K562 (cell line): ENCODE measurements around the gene DZIP3. TPM values are rescaled to one million over a fixed set of nuclear protein-coding genes. Genes with fewer than 3 reads are reported as not detected.
A peak's percentile ranks its signal among the peaks of the same experiment; 100 is the strongest.

Experiments used
- ARID3A ChIP-seq: IDR thresholded peaks from 2 replicates; pipeline ENCODE4 v1.6.1; 2012; ENCODE audit warnings: low read depth, low read length, improper control_type of control experiment, borderline replicate concordance
- CLOCK ChIP-seq: fragments of 250-450 bp; sonication (Bioruptor Pico); IDR thresholded peaks from 2 replicates; pipeline ENCODE4 v1.4.0; 2020; ENCODE audit warnings: mild to moderate bottlenecking, moderate library complexity, borderline replicate concordance
- HMBOX1 ChIP-seq: sonication (generic); IDR thresholded peaks from 2 replicates; pipeline ENCODE4 v1.6.1; 2016
- KDM2B ChIP-seq: fragments of 250-450 bp; sonication (Bioruptor Pico); IDR thresholded peaks from 2 replicates; pipeline ENCODE4 v1.8.0; 2021; ENCODE audit warnings: mild to moderate bottlenecking, moderate library complexity
- MAZ ChIP-seq, 2 experiments: fragments of 450-650 bp in 1 of 2; sonication (generic) in 1 of 2; formaldehyde crosslinking; IDR thresholded peaks in 1 of 2; conservative IDR thresholded peaks in 1 of 2; 2 replicates each; pipeline versions ENCODE4 v1.4.0 to v1.5.0; 2020; ENCODE audit warnings: mild to moderate bottlenecking in 1 of 2, missing genetic modification reagents in 1 of 2
- TCFL5 ChIP-seq: fragments of 250-450 bp; sonication (Bioruptor Pico); conservative IDR thresholded peaks from 2 replicates; pipeline ENCODE4 v1.6.1; 2021; ENCODE audit warnings: mild to moderate bottlenecking, moderate library complexity, matching md5 sums
- ZNF707 ChIP-seq: fragments of 250-450 bp; sonication (Bioruptor Pico); conservative IDR thresholded peaks from 2 replicates; pipeline ENCODE4 v1.8.0; 2022; ENCODE audit warnings: inconsistent platforms, mild to moderate bottlenecking, moderate library complexity
- polyA plus RNA-seq, 8 experiments: library from polyadenylated mRNA; depleted of rRNA in 4 of 8; stranded (reverse) in 5 of 8; unstranded in 3 of 8; fragments of >200 nt; fragmentation: Nextera tagmentation in 2 of 8; fragmentation: Illumina TruSeq in 1 of 8; extraction: Ambion mirVana in 2 of 8; extraction: Trizol in 1 of 8; gene quantifications; 2 replicates each; pipeline versions ENCODE4 v1.2.1 to v1.2.3, GENCODE V29; 2011 to 2014; ENCODE audit warnings: inconsistent platforms in 1 of 8, missing spikeins in 1 of 8
- total RNA-seq, 7 experiments: library from RNA; depleted of rRNA in 6 of 7; stranded (reverse); fragments of >200 nt in 6 of 7; fragmentation: Illumina TruSeq in 2 of 7; extraction: Trizol in 2 of 7; gene quantifications; 2 replicates each; pipeline versions ENCODE4 v1.2.1 to v1.2.3, GENCODE V29; 2011 to 2021; ENCODE audit warnings: low replicate concordance in 1 of 7
- TF ChIP-seq, protein P1 (sequence below): fragments of 450-650 bp; IDR thresholded peaks from 2 replicates; pipeline ENCODE4 v1.6.1; 2016; ENCODE audit warnings: missing biosample characterization, missing genetic modification characterization
- TF ChIP-seq, protein P2 (sequence below): fragments of 200-800 bp; sonication (Bioruptor generic); IDR thresholded peaks from 2 replicates; pipeline ENCODE4 v1.6.1; 2016; ENCODE audit warnings: missing genetic modification characterization, missing compliant biosample characterization
- TF ChIP-seq, protein P3 (sequence below): fragments of 250-450 bp; sonication (Bioruptor Pico); IDR thresholded peaks from 2 replicates; pipeline ENCODE4 v1.8.0; 2022; ENCODE audit warnings: moderate library complexity, mild to moderate bottlenecking, inconsistent platforms

Gene DZIP3
- total and polyA plus RNA-seq, 9 of the 15 experiments (the other 6 are each of a cell fraction or from before 2014, with no cell fraction given) = 3.5 to 9.7 (median 5.7) TPM

DNA sequence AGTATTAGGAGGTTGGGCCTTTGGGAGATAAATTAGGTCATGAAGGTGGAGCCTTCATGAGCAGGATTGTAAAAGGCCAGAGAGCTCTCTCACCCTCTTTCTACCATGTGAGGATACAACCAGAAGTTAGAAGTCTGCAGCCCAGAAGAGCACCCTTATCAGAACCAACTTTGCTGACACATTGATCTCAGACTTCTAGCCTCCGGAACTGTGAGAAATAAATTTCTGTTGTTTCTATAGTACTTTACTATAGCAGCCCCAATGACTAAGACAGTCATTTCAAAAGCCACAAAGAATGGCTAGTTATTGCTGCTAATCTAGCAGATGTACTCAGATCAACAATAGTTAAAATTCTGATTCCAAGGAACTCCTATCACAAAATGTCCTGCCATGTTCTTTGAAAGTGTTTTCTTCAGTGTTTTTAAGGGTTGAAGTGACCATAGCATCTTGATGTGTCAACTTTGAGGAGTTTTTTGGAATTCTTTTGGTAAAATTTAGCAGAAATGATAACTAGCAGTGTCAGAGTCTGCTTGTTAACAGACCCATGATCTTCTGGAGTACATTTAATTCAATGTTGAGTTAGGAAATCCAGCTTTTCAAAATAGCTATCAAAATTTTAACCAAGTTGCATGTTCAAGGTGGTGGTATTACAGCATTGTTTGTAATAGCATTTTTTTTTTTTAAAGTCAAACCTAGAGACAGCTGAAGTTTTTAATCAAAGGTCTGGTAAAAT, 10.3 kb downstream of the DZIP3 start (continued):
- no peak for TF ChIP-seq CLOCK
- TF ChIP-seq ARID3A = peak; percentile 36; the same call in 1 of the 2 replicates
- TF ChIP-seq, protein P1, sequence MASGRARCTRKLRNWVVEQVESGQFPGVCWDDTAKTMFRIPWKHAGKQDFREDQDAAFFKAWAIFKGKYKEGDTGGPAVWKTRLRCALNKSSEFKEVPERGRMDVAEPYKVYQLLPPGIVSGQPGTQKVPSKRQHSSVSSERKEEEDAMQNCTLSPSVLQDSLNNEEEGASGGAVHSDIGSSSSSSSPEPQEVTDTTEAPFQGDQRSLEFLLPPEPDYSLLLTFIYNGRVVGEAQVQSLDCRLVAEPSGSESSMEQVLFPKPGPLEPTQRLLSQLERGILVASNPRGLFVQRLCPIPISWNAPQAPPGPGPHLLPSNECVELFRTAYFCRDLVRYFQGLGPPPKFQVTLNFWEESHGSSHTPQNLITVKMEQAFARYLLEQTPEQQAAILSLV (tag) = no peak
- no peak for TF ChIP-seq KDM2B (CRISPR knock-in tag)
- no peak for TF ChIP-seq ZNF707 (CRISPR knock-in tag)
- no peak for TF ChIP-seq MAZ (CRISPR knock-in tag; conservative IDR thresholded peaks at IDR 0.05 in 1 of 2, IDR thresholded peaks at IDR 0.05 in 1 of 2)
- TF ChIP-seq HMBOX1 = peak; percentile 98
- TF ChIP-seq, protein P2, sequence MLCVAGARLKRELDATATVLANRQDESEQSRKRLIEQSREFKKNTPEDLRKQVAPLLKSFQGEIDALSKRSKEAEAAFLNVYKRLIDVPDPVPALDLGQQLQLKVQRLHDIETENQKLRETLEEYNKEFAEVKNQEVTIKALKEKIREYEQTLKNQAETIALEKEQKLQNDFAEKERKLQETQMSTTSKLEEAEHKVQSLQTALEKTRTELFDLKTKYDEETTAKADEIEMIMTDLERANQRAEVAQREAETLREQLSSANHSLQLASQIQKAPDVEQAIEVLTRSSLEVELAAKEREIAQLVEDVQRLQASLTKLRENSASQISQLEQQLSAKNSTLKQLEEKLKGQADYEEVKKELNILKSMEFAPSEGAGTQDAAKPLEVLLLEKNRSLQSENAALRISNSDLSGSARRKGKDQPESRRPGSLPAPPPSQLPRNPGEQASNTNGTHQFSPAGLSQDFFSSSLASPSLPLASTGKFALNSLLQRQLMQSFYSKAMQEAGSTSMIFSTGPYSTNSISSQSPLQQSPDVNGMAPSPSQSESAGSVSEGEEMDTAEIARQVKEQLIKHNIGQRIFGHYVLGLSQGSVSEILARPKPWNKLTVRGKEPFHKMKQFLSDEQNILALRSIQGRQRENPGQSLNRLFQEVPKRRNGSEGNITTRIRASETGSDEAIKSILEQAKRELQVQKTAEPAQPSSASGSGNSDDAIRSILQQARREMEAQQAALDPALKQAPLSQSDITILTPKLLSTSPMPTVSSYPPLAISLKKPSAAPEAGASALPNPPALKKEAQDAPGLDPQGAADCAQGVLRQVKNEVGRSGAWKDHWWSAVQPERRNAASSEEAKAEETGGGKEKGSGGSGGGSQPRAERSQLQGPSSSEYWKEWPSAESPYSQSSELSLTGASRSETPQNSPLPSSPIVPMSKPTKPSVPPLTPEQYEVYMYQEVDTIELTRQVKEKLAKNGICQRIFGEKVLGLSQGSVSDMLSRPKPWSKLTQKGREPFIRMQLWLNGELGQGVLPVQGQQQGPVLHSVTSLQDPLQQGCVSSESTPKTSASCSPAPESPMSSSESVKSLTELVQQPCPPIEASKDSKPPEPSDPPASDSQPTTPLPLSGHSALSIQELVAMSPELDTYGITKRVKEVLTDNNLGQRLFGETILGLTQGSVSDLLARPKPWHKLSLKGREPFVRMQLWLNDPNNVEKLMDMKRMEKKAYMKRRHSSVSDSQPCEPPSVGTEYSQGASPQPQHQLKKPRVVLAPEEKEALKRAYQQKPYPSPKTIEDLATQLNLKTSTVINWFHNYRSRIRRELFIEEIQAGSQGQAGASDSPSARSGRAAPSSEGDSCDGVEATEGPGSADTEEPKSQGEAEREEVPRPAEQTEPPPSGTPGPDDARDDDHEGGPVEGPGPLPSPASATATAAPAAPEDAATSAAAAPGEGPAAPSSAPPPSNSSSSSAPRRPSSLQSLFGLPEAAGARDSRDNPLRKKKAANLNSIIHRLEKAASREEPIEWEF = no peak
- TF ChIP-seq, protein P3, sequence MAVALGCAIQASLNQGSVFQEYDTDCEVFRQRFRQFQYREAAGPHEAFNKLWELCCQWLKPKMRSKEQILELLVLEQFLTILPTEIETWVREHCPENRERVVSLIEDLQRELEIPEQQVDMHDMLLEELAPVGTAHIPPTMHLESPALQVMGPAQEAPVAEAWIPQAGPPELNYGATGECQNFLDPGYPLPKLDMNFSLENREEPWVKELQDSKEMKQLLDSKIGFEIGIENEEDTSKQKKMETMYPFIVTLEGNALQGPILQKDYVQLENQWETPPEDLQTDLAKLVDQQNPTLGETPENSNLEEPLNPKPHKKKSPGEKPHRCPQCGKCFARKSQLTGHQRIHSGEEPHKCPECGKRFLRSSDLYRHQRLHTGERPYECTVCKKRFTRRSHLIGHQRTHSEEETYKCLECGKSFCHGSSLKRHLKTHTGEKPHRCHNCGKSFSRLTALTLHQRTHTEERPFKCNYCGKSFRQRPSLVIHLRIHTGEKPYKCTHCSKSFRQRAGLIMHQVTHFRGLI = no peak
- TF ChIP-seq TCFL5 (CRISPR knock-in tag) = no peak
